OCI-LY7 (cell line): ENCODE measurements around the gene CRISP3. TPM values are rescaled to one million over a fixed set of nuclear protein-coding genes. Genes with fewer than 3 reads are reported as not detected.

Experiments used
- Bru-seq: library from RNA; stranded (reverse); fragments of 400-500 nt; gene quantifications from one replicate; lab custom pipeline; 2021; lab: Mats Ljungman, UMichigan
- BruChase-seq, 2 experiments: library from RNA; stranded (reverse); fragments of 400-500 nt; gene quantifications; one replicate each; lab custom pipeline; 2021; lab: Mats Ljungman, UMichigan
- BruUV-seq: library from RNA; stranded (reverse); fragments of 400-500 nt; replicated peaks from 2 replicates; lab custom pipeline; 2021; lab: Mats Ljungman, UMichigan
- CTCF ChIA-PET: fragments of 300-600 bp; sonication (Branson Sonifier 250); formaldehyde crosslinking; loops from one replicate; lab custom pipeline; 2022; ENCODE audit warnings: antibody characterized with exemption; ENCODE audit not compliant: unreplicated experiment; lab: Charles Lee
- POLR2A ChIA-PET: fragments of 300-600 bp; sonication (Branson Sonifier 250); formaldehyde crosslinking; loops from one replicate; lab custom pipeline; 2022; ENCODE audit warnings: antibody characterized with exemption; lab: Charles Lee
- DNase-seq: peaks from one replicate; pipeline ENCODE4 v3.0.0-alpha.2; 2015; ENCODE audit warnings: low spot score
- H2AFZ ChIP-seq: fragments of 200-600 bp; sonication (generic), shearing (Covaris generic); 2 replicates; pipeline ENCODE4 v1.6.1; 2014; ENCODE audit warnings: mild to moderate bottlenecking, antibody characterized with exemption, low read length, moderate library complexity
- H3K27ac ChIP-seq: fragments of 200-600 bp; sonication (generic); 2 replicates; pipeline ENCODE4 v1.5.1; 2014; ENCODE audit warnings: mixed run types, low read depth, mild to moderate bottlenecking, moderate library complexity, low read length, inconsistent platforms; ENCODE audit not compliant: poor library complexity, severe bottlenecking
- H3K36me3 ChIP-seq: fragments of 200-600 bp; sonication (generic); 2 replicates; pipeline ENCODE4 v1.6.1; 2014; ENCODE audit warnings: mild to moderate bottlenecking, antibody characterized with exemption, low read length, moderate library complexity, mixed read lengths; ENCODE audit not compliant: insufficient read depth
- H3K4me1 ChIP-seq: fragments of 200-600 bp; sonication (generic); 2 replicates; pipeline ENCODE4 v1.5.1; 2014; ENCODE audit warnings: mild to moderate bottlenecking, low read length; ENCODE audit not compliant: insufficient read depth, poor library complexity, severe bottlenecking
- H3K4me2 ChIP-seq: fragments of 200-600 bp; sonication (generic); 2 replicates; pipeline ENCODE4 v1.6.1; 2014; ENCODE audit warnings: mild to moderate bottlenecking, low read length
- H3K4me3 ChIP-seq: fragments of 200-600 bp; sonication (generic); 2 replicates; pipeline ENCODE4 v1.5.1; 2014; ENCODE audit warnings: mild to moderate bottlenecking, low read depth, low read length; ENCODE audit not compliant: poor library complexity, severe bottlenecking
- H3K79me2 ChIP-seq: fragments of 200-600 bp; sonication (generic); 2 replicates; pipeline ENCODE4 v1.6.1; 2016; ENCODE audit warnings: low read depth, mild to moderate bottlenecking, low read length, moderate library complexity, mixed read lengths; ENCODE audit not compliant: insufficient read depth
- H3K9me2 ChIP-seq: fragments of 200-600 bp; sonication (generic); 2 replicates; pipeline ENCODE4 v1.6.1; 2016; ENCODE audit warnings: mild to moderate bottlenecking, low read length, mixed read lengths; ENCODE audit not compliant: insufficient read depth
- H3K9me3 ChIP-seq: fragments of 200-600 bp; sonication (generic); 2 replicates; pipeline ENCODE4 v1.6.1; 2014; ENCODE audit warnings: mild to moderate bottlenecking, mixed run types, low read length, mixed read lengths
- H4K20me1 ChIP-seq: fragments of 200-600 bp; sonication (generic); 2 replicates; pipeline ENCODE4 v1.6.1; 2014; ENCODE audit warnings: mild to moderate bottlenecking, antibody characterized with exemption, low read length, moderate library complexity, mixed read lengths; ENCODE audit not compliant: insufficient read depth
- EZH2phosphoT487 ChIP-seq: fragments of 200-600 bp; sonication (generic); IDR thresholded peaks from 2 replicates; pipeline ENCODE4 v1.6.1; 2018; ENCODE audit warnings: low read depth, borderline replicate concordance, mild to moderate bottlenecking, mixed run types, antibody characterized with exemption, low read length, moderate library complexity, mixed read lengths
- intact Hi-C: fragments of 100-400 bp; cut with micrococcal nuclease; formaldehyde crosslinking; loops from one replicate; pipeline ENCODE4 v1.10.0; 2022; ENCODE audit not compliant: unreplicated experiment
- long read RNA-seq: library from polyadenylated mRNA; stranded (forward); transcript quantifications from one replicate; pipeline ENCODE4 v2.0.0, GENCODE V29; 2022
- total RNA-seq, 2 experiments: library from RNA; depleted of rRNA in 1 of 2; stranded (reverse); fragments of >200 nt in 1 of 2; shearing (Covaris generic) in 1 of 2; gene quantifications; 2 replicates each; pipeline ENCODE4 v1.2.3, GENCODE V29; 2014 to 2022
- TF ChIP-seq, protein P1 (sequence below): fragments of 200-600 bp; sonication (generic); conservative IDR thresholded peaks from 2 replicates; pipeline ENCODE4 v1.5.1; 2014; ENCODE audit warnings: mild to moderate bottlenecking, antibody characterized with exemption, low read length, moderate library complexity, mixed read lengths

The CRISP3 gene, protein sequence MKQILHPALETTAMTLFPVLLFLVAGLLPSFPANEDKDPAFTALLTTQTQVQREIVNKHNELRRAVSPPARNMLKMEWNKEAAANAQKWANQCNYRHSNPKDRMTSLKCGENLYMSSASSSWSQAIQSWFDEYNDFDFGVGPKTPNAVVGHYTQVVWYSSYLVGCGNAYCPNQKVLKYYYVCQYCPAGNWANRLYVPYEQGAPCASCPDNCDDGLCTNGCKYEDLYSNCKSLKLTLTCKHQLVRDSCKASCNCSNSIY
- total RNA-seq (2014; rRNA removed; shearing (Covaris generic)) (not detected in 2 replicates), total RNA-seq (2022) (not detected in 2 replicates), Bru-seq, nascent RNA (not detected), BruChase-seq, experiment 1, labeled RNA remaining after a 6-hour chase (not detected), BruChase-seq, experiment 2, labeled RNA remaining after a 2-hour chase (not detected)
- long read RNA-seq: 0 reads

DNA sequence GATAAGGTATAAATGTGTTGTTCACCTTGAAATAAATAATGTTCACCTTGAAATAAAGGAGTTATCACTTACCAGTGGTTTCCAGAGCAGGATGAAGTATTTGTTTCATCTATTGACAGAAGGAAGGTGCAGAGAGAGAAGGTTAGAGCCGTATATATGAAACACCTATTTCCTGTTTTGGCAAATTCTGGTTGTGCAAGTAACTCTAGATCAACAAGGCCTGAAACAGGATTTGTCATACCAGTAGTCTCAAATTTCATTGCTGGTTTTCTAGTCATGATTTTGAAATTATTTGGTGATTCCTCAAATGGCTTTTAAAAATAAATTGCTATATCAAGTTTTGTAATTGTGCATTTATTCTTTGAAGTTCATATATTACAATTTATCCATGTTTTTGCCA, at the start of gene CRISP3:
Gene CRISP3, minus strand, starts transcription at position 130 of the 400 bp plus-strand sequence. Its CDS starts 21 bp downstream, at position 109.
- H4K20me1 ChIP-seq: no peaks in the 10 kb centered on the region
- H3K4me2 ChIP-seq: no peak within 1 kb of the TSS
- H3K79me2 ChIP-seq: no peaks in the 10 kb centered on the region
- TF ChIP-seq, protein P1, sequence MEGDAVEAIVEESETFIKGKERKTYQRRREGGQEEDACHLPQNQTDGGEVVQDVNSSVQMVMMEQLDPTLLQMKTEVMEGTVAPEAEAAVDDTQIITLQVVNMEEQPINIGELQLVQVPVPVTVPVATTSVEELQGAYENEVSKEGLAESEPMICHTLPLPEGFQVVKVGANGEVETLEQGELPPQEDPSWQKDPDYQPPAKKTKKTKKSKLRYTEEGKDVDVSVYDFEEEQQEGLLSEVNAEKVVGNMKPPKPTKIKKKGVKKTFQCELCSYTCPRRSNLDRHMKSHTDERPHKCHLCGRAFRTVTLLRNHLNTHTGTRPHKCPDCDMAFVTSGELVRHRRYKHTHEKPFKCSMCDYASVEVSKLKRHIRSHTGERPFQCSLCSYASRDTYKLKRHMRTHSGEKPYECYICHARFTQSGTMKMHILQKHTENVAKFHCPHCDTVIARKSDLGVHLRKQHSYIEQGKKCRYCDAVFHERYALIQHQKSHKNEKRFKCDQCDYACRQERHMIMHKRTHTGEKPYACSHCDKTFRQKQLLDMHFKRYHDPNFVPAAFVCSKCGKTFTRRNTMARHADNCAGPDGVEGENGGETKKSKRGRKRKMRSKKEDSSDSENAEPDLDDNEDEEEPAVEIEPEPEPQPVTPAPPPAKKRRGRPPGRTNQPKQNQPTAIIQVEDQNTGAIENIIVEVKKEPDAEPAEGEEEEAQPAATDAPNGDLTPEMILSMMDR: no peak
- TF ChIP-seq EZH2phosphoT487: no peak
- no peaks in the 10 kb centered on the region for H3K4me1 ChIP-seq
- no peaks in the 10 kb centered on the region for H3K36me3 ChIP-seq
- no peak within 1 kb of the TSS for H2AFZ ChIP-seq
- no peaks in the 10 kb centered on the region for H3K9me3 ChIP-seq
- no peak for DNase-seq
- no TSS peak for BruUV-seq
- no peak within 1 kb of the TSS for H3K27ac ChIP-seq
- no peaks in the 10 kb centered on the region for H3K9me2 ChIP-seq
- CTCF ChIA-PET: no interaction called here
- intact Hi-C loops: no loop called here
- H3K4me3 ChIP-seq: no peak within 1 kb of the TSS
- POLR2A ChIA-PET: no interaction called here

DNA sequence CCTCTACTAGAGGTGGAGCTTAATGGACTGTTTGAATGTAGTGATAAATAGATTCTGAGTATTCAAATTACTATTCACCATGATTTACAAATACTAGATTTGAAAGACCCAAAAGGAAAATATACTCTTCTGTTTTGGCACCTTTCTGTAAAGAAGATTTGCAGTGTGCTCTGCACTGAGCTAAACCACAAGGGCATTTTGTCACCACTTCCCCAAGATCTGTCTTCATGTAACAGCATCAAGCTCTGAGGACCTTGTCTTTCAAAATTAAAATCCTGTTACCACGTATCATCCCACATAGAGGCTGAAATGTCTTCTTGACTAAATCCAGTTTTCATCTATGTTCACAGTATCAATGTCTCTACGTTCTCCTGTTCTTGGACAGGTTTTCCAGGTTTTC, 46.2 kb upstream of the CRISP3 start:
- Histone ChIP-seq H3K79me2 (no peaks in the 10 kb centered on the region), H3K36me3 (no peaks in the 10 kb centered on the region), H2AFZ (no peak overlapping the region), H3K4me3 (no peak overlapping the region), H3K4me1 (no peaks in the 10 kb centered on the region), H4K20me1 (no peaks in the 10 kb centered on the region), H3K27ac (no peak overlapping the region), H3K4me2 (no peak overlapping the region), H3K9me3 (no peaks in the 10 kb centered on the region), H3K9me2 (no peaks in the 10 kb centered on the region)
- no TSS peak for BruUV-seq
- no peak for DNase-seq
- ChIA-PET POLR2A (interaction anchor here (0.7 kb wide), 1 partner anchor 447 kb away, joined by 3 read pairs; no protein-coding TSS in a partner anchor), CTCF (no interaction called here)
- intact Hi-C loops: no loop called here
- no peak for TF ChIP-seq EZH2phosphoT487
- TF ChIP-seq, protein P1: no peak

DNA sequence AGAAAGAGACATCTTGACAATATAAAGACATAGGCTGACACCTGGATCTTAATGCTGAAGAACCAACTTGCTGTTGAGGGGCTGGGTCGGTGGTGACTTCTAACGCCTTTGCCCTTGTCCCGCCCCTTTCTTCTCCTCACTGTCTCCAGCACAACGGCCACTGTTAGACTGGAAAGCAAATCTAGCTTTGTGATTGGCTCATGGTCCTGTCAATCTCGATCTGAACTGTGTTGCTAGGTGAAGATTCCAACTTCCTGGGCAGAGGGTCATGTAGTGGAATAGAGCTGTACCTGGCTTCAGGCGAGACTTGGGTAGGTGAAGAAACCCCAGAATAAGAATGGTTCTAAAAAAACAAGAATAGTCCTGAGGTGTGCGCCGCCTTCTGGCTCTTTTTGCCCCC, 43.0 kb upstream of the CRISP3 start, which contains the start of gene PGK2:
Gene PGK2, minus strand, starts transcription at position 110 of the 400 bp plus-strand sequence. Its CDS starts 98 bp downstream, at position 12.
- H3K4me3 ChIP-seq: no peak within 1 kb of the TSS
- H2AFZ ChIP-seq: no peak within 1 kb of the TSS
- no peaks in the 10 kb centered on the region for H3K79me2 ChIP-seq
- ChIA-PET POLR2A (interaction anchor here (0.6 kb wide), 1 partner anchor 686 kb away, joined by 3 read pairs; no protein-coding TSS in a partner anchor), CTCF (no interaction called here)
- no TSS peak for BruUV-seq
- DNase-seq: peak; percentile 7
- no peaks in the 10 kb centered on the region for H3K9me2 ChIP-seq
- no peaks in the 10 kb centered on the region for H3K4me1 ChIP-seq
- H3K36me3 ChIP-seq: no peaks in the 10 kb centered on the region
- TF ChIP-seq EZH2phosphoT487: no peak
- TF ChIP-seq, protein P1: no peak
- no peak within 1 kb of the TSS for H3K4me2 ChIP-seq
- H3K27ac ChIP-seq: no peak within 1 kb of the TSS
- no peaks in the 10 kb centered on the region for H4K20me1 ChIP-seq
- no peaks in the 10 kb centered on the region for H3K9me3 ChIP-seq
- intact Hi-C loops: no loop called here
